GM19468 (cell line): ENCODE data around the gene ANKRD24.
"Not testable (repeated sequence)": the region's sequence is repeated elsewhere in the genome, so short reads cannot be mapped to it uniquely, and the experiment has no call there.

Experiments
- ATAC-seq: cut with Tn5 transposase; IDR thresholded peaks from one replicate; pipeline ENCODE4 v1.9.1; 2021; ENCODE audit warnings: mild to moderate bottlenecking, moderate library complexity, moderate number of reproducible peaks; ENCODE audit not compliant: unreplicated experiment; ENCODE audit errors: extremely low read depth

The ANKRD24 gene

DNA sequence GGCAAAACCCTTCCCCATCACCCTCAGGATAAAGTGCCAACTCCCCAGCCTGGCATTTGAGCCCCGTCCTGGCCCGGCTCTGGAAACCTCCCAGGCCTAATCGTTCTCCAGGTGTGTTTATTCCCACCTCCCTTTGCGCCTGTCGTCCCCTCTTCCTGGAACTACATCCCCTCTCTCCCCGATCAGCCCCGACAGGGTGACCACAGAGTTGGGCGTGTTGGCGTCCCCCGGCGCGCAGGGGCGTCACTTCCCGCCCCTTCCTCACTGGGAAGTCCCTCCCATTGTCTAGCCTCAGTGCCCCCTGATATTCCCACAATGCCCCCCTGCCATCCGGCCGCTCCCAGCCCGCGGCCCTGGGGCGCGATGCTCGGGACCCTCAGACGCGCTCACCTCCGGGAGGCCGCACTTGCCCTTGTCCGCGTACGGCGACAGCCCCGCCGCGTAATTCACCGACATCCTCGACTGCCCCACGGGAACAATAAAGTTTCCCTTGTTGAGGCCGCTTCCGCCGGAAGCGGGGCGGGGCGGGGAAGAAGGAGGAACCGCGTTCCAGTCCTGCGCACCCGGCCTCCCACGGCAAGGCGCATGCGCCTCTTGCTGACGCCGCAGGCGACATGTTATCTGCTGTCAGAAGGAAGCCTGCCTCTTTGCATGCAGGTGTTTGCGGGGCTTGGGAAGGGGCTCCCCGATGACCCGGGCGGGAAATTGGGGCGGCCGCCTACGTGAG lies at the start of gene ANKRD24, which contains the start of gene SIRT6:
Gene ANKRD24, plus strand, starts transcription at position 606 of the 727 bp plus-strand sequence. CDS start 3,737 bp downstream, outside the sequence.
Gene SIRT6, minus strand, starts transcription at position 480 of the 727 bp plus-strand sequence. Its CDS starts 24 bp downstream, at position 456.
- ATAC-seq: peak; percentile 43

- ATAC-seq: no peak
These were observed 48.1 kb upstream of the ANKRD24 start for GRCh38 chr19:4134351-4134750.

DNA sequence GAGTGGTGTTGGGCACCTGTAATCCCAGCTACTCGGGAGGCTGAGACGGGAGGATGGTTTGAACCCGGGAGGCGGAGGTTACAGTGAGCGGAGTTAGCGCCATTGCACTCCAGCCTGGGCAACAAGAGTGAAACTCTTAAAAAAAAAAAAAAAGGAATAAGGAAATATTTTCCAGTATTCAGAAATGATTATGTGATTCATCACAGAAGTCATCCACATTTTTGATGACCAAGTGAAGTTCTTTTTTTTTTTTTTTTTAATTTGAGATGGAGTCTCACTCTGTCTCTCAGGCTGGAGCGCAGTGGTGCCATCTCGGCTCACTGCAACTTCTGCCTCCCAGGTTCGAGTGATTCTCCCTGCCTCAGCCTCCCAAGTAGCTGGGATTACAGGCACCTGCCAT lies 47.1 kb upstream of the ANKRD24 start:
- ATAC-seq: not testable (repeated sequence)

GRCh38 chr19:4136680-4137088 lies 45.8 kb upstream of the ANKRD24 start:
- ATAC-seq: no peak

- no peak for ATAC-seq
These were observed 44.0 kb upstream of the ANKRD24 start for GRCh38 chr19:4138445-4138844.

DNA sequence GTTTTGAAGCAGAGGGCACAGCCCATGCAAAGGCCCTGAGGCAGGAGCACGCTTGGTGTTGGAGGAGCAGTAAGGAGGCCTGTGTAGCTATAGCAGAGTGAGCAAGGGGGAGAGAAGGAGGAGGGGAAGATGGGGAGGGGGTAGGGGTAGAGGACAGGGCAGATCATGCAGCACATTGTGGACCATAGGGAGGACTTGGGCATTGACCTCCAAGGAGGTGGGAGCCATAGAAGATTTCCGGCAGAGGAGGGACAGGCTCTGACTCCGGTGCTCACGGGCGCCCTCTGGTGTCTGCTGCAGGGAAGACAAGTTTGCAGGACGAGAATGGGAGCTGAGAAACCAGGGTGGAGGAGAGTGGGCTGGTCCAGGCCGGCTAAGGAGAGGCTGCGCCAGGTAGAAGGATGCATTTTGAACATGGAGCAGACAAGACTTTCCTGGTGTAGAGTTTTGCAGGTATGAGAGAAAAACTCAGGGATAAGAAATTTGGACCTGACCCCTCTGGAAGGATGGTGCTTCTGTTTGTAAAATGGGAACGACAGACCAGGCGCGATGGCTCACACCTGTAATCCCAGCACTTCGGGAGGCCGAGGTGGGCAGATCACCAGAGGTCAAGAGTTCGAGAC lies 42.8 kb upstream of the ANKRD24 start:
- ATAC-seq: no peak

DNA sequence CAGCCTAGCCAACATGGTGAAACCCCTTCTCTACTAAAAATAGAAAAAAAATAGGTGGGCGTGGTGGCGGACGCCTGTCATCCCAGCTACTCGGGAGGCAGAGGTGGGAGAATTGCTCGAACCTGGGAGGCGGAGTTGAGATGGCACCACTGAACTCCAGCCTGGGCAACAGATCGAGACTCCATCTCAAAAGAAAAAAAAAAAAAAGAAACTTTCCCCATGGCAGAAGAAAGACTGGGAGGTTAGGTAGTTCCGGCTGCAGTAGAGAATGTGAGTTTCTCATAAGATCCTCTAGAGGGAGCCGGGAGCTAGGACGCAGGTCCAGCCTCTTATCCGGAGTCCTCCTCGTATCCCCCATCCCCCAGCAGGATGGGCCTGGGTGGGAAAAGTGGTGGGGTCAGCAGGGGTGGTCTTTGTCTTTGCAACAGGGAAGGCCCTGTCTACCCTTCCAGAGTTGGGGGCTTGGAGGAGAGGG lies 42.2 kb upstream of the ANKRD24 start:
- no peak for ATAC-seq

DNA sequence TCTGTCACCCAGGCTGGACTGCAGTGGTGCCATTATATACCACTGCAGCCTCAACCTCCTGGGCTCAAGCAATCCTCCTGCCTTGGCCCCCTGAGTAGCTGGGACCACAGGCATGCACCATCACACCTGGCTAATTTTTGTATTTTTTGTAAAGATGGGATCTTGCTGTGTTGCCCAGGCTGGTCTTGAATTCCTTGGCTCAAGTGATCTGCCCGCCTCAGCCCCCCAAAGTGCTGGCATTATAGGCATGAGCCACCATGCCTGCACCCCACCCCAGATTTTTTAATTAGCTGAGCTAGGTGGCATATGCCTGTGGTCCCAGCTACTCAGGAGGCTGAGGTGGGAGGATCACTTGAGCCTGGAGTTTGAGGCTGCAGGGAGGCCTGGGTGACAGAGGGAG lies 39.6 kb upstream of the ANKRD24 start:
- not testable (repeated sequence) for ATAC-seq

DNA sequence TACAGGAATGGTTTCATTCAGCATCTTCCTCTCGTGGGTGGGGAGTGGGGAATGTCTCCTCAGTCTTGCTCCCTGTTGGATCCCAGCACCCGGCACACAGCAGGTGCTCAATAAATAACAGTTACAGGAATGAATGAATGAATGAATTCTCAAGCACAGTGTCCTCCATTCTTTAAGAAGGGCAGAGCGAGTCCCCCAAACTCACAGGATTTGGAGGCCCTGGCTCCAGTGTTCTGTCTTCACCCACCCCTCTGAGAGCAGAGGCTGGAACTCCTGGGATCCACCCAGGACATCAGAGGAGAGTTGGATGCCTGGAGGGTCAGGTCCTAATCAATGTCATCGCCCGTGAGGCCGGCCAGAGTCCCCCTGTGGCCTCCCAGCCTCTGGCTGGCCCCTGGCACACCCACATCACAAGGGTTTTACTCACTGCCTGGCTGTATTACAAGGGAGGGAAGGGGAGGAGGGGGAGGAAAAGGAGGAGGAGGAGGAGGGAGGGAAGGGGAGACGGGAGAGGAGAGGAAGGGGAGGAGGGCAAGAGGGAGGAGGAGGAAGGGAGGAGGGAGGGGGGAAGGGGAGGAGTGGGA lies 37.7 kb upstream of the ANKRD24 start:
- no peak for ATAC-seq

GRCh38 chr19:4149518-4150288 lies 32.8 kb upstream of the ANKRD24 start:
- ATAC-seq: no peak

DNA sequence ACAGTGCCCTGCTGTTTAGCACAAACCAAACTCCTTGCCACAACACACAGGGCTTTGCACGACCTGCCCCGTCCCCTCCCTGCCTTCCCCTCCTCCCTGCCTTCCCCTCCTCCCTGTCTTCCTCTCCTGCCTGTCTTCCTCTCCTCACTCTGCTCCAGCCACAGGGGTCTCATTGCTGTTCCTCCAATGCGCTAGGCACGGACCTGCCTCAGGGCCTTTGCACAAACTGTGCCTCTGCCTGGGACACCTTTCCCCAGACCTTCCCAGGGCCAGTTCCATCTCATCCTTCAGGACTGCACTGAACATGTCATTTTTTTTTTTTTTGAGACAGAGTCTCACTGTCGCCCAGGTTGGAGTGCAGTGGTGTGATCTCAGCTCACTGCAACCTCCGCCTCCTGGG lies 30.9 kb upstream of the ANKRD24 start:
- ATAC-seq: no peak

- ATAC-seq: no peak
These were observed 30.1 kb upstream of the ANKRD24 start for GRCh38 chr19:4152241-4152998.

- no peak for ATAC-seq
These were observed 27.7 kb upstream of the ANKRD24 start for GRCh38 chr19:4154571-4155312.

DNA sequence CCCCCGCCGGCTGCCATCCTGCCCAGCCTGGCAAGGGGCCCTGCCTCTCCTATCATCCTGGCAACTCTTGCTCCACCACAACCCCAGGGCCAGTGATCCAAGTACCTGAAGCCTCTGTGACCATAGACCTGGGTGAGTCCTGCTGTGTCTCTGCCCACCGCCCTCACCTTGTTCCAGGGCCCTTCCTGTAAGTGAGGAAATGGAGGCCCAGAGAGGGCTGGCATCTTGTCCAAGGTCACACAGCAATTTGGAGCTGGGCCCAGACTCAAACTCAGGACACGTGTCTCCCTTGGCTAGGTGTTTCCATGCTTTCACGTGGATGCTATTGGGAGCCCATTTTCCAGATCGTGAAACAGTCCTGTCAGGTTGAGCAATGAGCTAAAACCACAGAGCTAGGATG lies 25.3 kb upstream of the ANKRD24 start:
- ATAC-seq: no peak

- not testable (repeated sequence) for ATAC-seq
These were observed 24.5 kb upstream of the ANKRD24 start for GRCh38 chr19:4157971-4158370.

DNA sequence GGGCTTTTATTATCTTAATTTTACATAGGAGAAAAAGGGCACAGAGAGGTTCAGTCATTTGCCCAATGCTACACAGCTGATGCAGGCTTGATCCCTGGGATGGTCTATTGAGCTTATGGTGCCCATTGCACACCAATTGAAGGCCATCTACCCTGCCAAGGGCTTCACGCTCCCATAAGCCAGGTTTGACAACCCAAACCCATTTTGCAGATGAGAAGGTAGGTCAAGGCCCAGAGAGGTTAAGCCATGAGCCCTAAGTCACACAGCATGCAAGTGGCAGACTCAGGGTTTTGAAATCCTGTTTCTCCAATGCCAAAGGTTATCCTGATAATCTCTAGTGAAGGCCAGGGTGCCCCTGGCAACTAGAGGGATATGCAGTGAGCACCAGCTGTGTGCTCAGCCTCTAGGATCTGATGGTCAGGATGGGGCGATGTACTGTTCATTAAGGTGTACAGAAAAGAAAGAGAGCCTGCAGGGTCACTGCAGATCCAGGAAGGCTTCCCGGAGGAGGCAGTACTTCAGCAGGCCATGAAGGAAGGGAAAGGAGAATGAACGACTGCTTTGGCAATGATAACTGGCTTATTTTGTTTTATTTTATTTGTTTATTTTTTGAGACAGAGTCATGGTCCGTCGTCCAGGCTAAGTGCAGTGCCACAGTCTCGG lies 20.9 kb upstream of the ANKRD24 start:
- ATAC-seq: no peak

DNA sequence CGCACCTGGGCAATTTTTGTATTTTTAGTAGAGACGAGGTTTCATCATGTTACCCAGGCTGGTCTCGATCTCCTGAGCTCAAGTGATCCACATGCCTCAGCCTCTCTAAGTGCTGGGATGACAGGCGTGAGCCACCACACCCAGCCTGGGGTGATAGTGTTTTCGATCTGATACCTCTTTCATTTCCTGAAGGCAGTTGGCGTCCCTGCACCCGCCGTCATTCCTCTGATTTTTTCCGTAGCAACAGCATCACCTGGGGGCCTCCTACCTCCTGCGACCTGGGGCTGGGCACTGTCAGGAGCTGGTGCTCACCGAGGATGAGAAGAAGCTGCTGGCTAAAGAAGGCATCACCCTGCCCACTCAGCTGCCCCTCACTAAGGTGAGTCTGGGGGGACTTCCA lies 18.2 kb upstream of the ANKRD24 start:
- no peak for ATAC-seq

DNA sequence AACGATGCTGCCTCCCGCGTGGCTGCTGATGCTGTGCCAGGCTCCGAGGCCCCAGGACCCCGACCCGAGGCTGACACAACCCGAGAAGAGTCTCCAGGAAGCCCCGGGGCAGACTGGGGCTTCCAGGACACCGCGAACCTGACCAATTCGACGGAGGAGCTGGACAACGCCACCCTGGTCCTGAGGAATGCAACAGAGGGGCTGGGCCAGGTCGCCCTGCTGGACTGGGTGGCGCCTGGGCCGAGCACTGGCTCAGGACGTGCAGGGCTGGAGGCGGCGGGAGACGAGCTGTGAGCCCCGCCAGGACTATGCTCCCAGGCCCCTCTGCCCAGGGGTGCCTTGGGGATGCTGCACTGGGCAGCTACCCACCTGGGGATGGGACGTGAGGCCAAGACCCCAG lies 10.8 kb upstream of the ANKRD24 start:
- no peak for ATAC-seq
